HL-60/S4 treated with retinoic acid at 250 ng/mL for 4 days and 3 days (cell line): Measurements from ENCODE around the gene ZNF423.

Experiments used
- in situ Hi-C: fragments of 300-500 bp; cut with MboI; formaldehyde crosslinking; loops from 2 replicates; pipeline ENCODE4 v1.7.0; 2022; ENCODE audit warnings: low sequenced_read_pairs

Gene ZNF423

GRCh38 chr16:49488336-49488735 is 367.6 kb downstream of the ZNF423 start:
- in situ Hi-C loops: no loop called here

DNA sequence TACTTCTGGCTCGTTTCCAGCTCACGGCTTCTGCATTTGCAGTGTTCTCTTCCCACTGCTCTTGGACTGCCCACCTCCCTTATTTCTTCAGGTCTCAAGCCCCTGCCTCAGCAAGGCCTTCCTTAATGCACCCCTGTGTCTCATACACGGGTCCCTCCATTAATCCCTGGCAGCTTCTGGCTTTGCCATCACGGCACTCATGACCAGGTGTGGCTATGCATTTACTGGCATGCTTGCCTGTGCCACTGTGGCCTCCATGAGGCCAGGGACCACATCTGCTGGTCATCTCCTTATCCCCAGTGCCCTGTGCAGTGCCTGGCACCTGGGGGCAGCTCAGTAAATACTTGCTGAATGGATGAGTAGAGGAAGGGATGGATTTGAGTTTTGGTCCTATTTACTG is 368.2 kb downstream of the ZNF423 start:
- in situ Hi-C loops: no loop called here

DNA sequence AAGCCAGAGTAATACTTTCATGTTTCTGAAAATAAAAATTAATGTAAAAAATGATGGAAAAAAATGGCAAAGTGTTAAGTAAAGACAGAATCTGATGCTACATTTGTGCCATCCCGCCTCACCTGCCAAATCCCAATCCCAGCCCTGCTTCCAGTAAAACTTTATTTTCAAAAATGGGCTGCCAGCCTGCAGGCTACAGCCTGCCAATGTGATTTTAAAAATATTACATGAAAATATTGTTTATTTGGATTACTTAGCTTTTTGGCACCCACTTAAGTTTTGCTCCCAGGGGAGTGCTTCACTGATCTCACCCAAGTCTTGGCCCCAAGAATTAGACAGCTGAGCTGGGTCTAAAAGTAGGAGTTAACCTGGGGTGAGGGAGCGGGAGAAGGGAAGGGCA is 369.5 kb downstream of the ZNF423 start:
- in situ Hi-C loops: no loop called here

DNA sequence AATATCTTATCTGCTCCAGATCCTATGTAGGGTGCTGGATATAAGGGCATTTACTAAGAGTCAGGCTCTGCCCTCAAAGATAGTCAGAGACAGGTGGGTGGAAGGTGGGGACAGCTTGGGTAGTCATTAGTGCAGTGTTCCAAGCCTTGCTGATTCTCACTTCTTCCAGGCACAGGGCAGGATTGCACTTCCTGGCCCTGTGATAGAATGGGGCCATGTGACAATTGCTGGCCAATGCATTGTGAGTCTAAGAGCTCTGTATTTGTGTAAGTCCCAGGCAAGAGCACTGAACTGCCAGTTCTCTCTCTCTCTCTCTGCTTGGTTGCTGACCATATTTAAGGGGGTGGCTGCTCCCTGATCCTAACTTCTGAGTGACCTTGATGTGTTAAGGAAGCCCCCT is 370.2 kb downstream of the ZNF423 start:
- in situ Hi-C loops: no loop called here

- in situ Hi-C loops: no loop called here
Measured at GRCh38 chr16:49484936-49485335, 371.0 kb downstream of the ZNF423 start.

GRCh38 chr16:49484451-49484849 is 371.5 kb downstream of the ZNF423 start:
- in situ Hi-C loops: no loop called here

DNA sequence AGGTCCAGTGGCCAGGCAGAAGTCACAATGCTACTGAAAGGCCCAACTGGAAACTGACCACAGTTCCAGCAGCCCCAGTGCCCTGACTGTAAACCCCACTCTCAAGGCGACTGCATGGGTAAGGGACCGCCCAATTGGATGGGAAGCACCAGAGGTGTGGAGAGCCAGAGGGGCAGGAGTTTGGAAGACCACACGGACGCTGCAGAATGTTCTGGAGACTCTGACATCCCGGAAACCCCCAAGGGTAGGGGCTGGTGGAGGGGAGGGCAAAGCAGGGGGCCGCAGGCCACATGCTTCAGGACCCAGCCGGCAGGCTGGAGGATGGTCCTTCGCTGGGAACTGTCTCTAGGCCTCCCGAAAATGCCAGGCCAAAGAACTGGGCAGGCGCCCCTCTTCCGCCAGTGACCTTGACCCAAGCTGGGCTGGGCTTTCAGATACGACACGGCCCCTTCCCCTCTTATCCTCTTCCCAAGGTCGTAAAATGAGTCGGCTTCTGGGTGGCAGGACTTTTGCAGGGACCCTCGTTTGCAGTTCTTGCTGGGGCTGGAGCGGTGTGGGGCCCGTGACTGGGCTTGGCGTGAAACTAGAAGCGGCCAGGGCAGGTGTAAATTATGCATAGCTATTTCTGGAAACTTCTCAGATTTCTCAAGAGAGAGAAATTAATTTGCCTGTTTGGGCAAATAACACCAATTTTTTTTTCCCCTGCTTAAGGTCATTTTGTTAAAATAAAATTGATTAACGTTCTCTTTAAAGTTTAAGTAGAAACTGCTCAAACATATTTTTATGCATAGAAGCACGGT is 372.1 kb downstream of the ZNF423 start:
- in situ Hi-C loops: no loop called here

- in situ Hi-C loops: no loop called here
Measured at GRCh38 chr16:49483251-49483650, 372.7 kb downstream of the ZNF423 start.

- in situ Hi-C loops: no loop called here
Measured at GRCh38 chr16:49482690-49483089, 373.2 kb downstream of the ZNF423 start.

DNA sequence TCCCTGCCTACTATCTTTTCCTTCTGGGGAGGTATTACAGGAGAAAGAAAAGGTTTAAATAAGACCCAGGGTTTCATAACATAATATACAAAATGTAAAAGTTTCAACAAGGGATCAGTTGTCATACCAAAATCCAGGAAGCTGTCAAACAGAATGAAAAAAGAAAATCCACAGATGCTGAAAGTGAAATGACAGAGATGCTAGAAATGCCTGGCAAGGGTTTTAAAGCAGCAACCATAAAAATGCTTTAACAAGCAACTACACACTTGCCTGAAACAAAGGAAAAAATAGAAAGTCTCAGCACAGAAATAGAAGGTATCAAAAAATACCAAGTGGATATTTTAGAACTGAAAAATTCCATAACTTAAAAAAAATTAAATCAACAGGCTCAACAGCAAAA is 377.3 kb downstream of the ZNF423 start:
- in situ Hi-C loops: no loop called here

DNA sequence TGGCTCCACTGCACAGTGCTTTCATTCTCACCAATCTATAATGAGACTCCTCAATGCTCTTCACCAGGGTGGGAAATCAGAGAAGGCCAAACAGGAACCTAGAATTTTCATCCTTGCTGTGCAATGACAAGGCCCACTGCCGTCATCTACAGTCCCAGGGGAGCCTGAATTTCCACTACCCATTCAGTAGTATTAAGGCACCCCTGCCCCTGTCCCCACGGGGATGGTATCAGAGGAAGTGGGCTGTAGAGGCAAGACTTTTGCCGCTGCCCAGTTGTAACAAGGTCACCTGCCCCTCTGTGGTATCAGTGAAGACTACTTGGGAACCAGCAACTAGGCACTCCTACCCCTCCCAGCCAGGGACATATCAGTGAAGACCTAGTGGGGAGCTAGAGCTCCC is 377.8 kb downstream of the ZNF423 start:
- in situ Hi-C loops: no loop called here

DNA sequence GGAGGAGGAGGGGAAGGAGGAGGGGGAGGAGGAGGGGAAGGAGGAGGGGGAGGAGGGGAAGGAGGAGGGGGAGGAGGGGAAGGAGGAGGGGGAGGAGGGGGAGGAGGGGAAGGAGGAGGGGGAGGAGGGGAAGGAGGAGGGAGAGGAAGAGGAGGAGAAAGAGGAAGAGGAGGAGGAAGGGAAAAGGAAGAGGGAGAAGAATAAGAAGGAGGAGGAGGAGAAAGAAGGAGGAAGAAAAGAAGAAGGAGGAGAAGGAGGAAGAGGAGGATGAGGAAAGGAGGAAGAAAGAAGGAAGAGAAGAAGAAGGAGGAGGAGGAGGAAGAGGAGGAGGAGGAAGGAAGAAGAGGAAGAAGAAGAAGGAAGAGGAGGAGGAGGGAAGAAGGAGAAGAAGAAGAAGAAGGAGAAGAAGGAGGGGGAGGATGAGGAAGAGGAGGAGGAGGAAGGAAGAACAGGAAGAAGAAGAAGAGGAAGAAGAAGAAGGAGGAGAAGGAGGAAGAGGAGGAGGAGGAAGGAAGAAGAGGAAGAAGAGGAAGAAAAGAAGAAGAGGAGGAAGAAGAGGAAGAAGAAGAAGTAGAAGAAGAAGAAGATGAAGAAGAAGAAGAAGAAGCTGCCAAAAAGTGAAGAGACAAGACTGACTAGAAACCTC is 378.5 kb downstream of the ZNF423 start:
- in situ Hi-C loops: no loop called here

GRCh38 chr16:49474741-49475140 is 381.2 kb downstream of the ZNF423 start:
- in situ Hi-C loops: no loop called here

DNA sequence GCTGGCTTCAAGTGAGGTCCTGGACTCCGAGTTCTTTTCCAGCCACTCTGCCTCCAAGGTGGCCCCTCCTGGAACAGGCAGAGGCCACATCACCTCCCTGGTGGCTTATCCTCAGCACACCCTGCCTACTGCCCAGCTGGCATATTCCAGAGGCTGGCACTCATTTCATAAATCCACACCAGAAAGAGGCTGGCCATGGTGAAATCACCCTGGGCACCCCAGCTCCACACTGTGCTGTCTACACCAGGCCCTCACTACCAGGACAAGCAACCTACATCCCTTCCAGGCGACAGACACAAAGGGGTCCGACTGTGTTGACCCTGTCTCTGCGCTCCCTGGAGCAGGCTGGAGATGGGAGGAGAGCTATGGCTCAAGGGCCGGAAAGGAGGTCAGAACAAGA is 382.1 kb downstream of the ZNF423 start:
- in situ Hi-C loops: no loop called here

DNA sequence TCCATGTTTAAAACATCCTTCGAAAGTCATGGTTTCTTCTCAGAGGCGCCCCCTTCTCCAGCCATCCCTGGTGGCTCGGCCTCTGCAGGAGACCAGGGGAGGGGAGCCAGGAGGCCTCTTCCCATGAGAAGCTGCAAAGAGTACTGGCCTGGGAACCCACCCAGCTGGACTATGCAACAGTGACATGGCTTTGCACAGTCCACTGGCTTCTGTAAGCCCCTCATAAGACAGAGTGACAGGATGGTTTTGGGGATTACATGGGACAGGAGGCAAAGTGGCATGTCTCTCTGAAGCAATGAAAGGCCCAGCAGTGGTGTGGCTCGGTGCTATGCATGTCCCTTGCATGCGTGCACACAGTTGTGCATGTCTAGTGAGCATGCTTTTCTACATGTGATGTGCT is 382.8 kb downstream of the ZNF423 start:
- in situ Hi-C loops: no loop called here

GRCh38 chr16:49472598-49472997 is 383.3 kb downstream of the ZNF423 start:
- in situ Hi-C loops: no loop called here

DNA sequence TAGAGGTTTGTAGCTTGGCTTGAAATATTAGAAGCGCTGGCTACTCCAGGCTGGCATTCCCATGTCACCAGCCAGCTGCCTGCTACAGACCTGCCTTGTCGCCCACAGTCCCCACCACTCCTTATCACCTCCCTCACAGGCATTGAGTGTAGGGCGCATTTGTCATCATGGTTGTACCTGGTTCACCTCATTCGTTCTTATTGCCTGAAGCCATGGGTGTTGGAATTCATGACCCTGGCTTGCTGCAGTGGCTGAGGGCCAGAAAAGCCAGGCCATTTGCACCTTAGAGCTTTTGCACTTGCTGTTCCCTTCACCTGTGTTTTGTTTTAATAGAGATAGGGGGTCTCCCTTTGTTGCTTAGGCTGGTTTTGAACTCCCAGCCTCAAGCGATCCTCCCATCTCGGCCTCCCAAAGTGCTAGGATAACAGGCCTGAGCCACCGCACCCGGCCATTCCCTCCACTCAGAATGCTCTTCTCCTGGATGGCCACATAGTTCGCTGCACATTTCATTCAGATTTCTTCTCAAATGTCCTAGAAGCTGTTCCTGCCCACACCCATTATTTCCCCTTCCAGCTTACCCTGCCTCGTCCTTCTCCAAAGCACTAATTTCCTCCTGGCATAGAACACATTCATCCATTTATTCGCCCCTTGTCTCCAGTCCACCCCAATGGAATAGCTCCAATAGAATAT is 384.7 kb downstream of the ZNF423 start:
- in situ Hi-C loops: no loop called here

- in situ Hi-C loops: no loop called here
Measured at GRCh38 chr16:49470513-49470991, 385.4 kb downstream of the ZNF423 start.

GRCh38 chr16:49469930-49470451 is 385.9 kb downstream of the ZNF423 start:
- in situ Hi-C loops: no loop called here

DNA sequence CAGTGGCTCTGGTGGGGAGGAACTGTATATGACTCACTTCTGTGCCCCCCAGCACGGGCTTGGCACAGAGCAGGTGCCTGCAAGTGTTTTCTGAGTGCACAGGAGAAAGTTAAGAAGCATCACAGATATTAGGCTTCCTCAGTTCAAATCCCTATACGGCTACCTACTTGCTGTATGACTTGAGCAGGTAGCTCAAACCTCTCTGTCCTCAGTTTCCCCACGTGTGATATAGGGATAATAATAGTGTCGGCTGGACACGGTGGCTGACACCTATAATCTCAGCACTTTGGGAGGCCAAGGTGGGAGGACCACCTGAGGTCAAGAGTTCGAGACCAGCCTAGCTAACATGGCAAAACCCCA is 386.6 kb downstream of the ZNF423 start:
- in situ Hi-C loops: no loop called here

- in situ Hi-C loops: no loop called here
Measured at GRCh38 chr16:49468611-49469310, 387.2 kb downstream of the ZNF423 start.
